GM19397 (cell line): ENCODE results near the gene GALNT10.

Source experiments
- ATAC-seq: cut with Tn5 transposase; IDR thresholded peaks from one replicate; pipeline ENCODE4 v1.9.1; 2021; ENCODE audit warnings: mild to moderate bottlenecking, moderate library complexity; ENCODE audit not compliant: unreplicated experiment

GALNT10 gene

GRCh38 chr5:154230526-154230925 is 40.0 kb downstream of the GALNT10 start:
- no peak for ATAC-seq

GRCh38 chr5:154234551-154234950 is 44.0 kb downstream of the GALNT10 start:
- ATAC-seq, result no peak

- no peak for ATAC-seq
These were observed 45.5 kb downstream of the GALNT10 start for GRCh38 chr5:154236011-154236410.

- no peak for ATAC-seq
These were observed 46.2 kb downstream of the GALNT10 start for GRCh38 chr5:154236536-154237375.

GRCh38 chr5:154237376-154237743 is 46.8 kb downstream of the GALNT10 start:
- no peak for ATAC-seq

- no peak for ATAC-seq
These were observed 47.4 kb downstream of the GALNT10 start for GRCh38 chr5:154237946-154238345.

GRCh38 chr5:154238776-154239481 is 48.4 kb downstream of the GALNT10 start:
- ATAC-seq, result peak; percentile 80

GRCh38 chr5:154240595-154240994 is 50.1 kb downstream of the GALNT10 start:
- no peak for ATAC-seq

GRCh38 chr5:154241021-154241420 is 50.5 kb downstream of the GALNT10 start:
- no peak for ATAC-seq

- no peak for ATAC-seq
These were observed 51.9 kb downstream of the GALNT10 start for GRCh38 chr5:154242442-154242841.

GRCh38 chr5:154242964-154243376 is 52.4 kb downstream of the GALNT10 start:
- ATAC-seq, result no peak

- ATAC-seq, result no peak
These were observed 53.2 kb downstream of the GALNT10 start for GRCh38 chr5:154243736-154244135.

GRCh38 chr5:154244476-154244875 is 53.9 kb downstream of the GALNT10 start:
- no peak for ATAC-seq

- ATAC-seq, result no peak
These were observed 58.2 kb downstream of the GALNT10 start for GRCh38 chr5:154248691-154249090.

GRCh38 chr5:154249826-154250225 is 59.3 kb downstream of the GALNT10 start:
- no peak for ATAC-seq

- no peak for ATAC-seq
These were observed 61.0 kb downstream of the GALNT10 start for GRCh38 chr5:154251529-154251928.

- no peak for ATAC-seq
These were observed 63.3 kb downstream of the GALNT10 start for GRCh38 chr5:154253807-154254206.

GRCh38 chr5:154254896-154255295 is 64.4 kb downstream of the GALNT10 start:
- ATAC-seq, result no peak

- ATAC-seq, result no peak
These were observed 66.5 kb downstream of the GALNT10 start for GRCh38 chr5:154257046-154257445.

GRCh38 chr5:154258531-154259217 is 68.1 kb downstream of the GALNT10 start:
- no peak for ATAC-seq

GRCh38 chr5:154260224-154260927 is 69.8 kb downstream of the GALNT10 start:
- ATAC-seq, result no peak
